GM18498 (cell line): Measurements from ENCODE around the gene ZNF285.
"Not testable (repeated sequence)": the region's sequence is repeated elsewhere in the genome, so short reads cannot be mapped to it uniquely, and the experiment has no call there.

Experiments
- ATAC-seq: cut with Tn5 transposase; IDR thresholded peaks from one replicate; pipeline ENCODE4 v1.9.1; 2021; ENCODE audit warnings: mild to moderate bottlenecking, moderate library complexity; ENCODE audit not compliant: unreplicated experiment

The ZNF285 gene

DNA sequence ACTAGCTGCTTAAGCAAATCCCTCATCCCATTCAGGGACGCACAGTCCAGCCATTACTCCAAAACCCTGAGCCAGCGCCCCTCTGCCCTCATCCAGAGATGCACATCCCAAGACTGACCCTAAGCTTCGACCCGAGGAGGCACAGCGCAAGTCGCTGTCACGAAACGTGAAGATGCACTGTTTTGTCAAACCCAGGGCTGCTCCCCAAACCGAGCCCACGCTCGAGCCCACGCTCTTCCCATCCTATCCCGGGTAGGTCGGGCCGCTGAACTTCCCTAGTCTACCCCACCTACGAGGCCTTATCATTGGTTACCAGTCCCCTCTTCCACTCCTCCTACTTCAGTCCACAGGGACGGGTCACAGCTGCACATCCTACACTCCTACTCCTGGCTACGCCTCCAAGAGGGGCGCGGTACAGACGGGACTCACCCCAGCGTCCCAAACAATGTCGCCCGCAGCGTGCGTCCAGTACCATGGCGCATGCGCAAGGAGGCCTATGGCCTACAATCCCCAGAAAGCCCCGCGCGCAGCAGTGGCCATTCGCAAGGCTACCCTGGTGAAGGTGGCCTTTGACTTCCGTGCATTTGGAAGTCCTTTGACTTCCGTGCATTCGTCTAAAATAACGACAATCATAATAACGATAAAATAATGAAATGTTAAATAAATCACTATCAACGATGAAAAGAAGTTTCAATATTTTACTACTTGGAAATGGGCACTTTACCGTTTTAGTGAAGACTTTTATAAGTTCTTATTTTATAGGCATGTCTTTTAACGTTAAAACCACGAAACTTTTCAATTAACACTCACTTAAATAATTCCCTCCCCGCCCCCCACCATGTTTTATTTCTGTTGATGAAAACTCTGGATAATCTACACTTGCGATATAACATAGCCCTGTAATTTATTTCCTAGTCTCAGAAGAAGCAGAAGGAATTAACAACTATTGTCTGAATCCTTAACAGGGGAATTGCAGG lies at the start of gene ZNF285:
Gene ZNF285 (minus strand): TSS at position 470 of the 977 bp plus-strand sequence. CDS start 4,395 bp downstream, outside the sequence.
- no peak for ATAC-seq

DNA sequence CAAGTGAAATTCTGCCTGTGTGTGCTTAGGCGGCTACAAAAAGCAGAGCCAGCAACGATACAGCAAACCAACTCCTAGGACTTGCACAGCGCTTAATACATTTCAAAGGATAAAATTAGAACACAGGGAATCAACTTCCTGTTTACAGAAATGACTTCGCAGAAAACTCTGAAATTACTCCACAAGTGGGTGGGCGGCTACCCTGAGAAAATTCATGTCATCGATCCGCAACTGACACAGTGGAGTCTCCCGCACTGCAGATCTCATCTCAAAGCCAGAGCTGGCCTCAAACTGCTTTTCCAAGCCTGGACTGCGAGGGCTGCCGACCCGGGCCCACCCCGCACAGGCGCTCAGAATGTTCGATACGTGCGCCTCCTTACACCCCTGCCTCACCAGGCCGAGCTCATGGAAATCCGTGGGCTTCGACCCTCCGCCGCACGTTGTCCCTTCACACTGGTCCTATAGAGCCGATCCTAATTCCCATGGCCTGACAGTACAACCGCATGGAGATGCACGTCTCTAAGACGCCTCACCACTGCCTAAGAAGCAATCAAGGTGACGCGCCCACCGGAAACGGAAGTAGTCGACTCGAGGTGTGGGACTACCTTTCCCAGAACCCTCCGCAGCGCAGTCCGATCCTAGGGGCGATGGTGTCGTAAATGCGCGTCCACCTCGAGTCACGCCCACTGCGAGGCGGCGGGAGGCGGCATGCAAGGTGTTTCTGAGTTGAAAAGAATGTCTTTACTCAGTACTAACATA lies 46.7 kb upstream of the ZNF285 start, which contains the start of gene ZNF229:
Gene ZNF229 (minus strand): TSS at position 557 of the 759 bp plus-strand sequence. CDS start 5,625 bp downstream, outside the sequence.
- ATAC-seq = no peak

DNA sequence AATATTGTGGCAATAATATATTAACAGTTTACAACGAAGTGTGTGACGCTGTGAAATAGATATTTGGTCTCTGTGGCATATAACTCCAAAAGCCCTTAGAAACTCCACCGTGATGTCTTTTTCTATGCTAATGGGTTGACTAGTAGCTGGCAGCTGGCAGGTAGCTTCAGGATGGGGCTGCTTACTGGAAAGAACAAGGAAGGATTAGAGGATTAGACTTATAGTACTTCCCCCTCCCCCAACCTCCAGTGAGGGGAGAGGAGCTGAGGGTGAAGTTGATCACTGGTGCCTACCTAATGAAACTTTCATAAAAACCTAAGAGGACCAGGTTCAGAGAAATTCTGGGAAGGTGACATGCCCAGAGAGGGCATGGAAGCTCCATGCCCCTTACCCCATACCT lies 37.0 kb upstream of the ZNF285 start:
- no peak for ATAC-seq

DNA sequence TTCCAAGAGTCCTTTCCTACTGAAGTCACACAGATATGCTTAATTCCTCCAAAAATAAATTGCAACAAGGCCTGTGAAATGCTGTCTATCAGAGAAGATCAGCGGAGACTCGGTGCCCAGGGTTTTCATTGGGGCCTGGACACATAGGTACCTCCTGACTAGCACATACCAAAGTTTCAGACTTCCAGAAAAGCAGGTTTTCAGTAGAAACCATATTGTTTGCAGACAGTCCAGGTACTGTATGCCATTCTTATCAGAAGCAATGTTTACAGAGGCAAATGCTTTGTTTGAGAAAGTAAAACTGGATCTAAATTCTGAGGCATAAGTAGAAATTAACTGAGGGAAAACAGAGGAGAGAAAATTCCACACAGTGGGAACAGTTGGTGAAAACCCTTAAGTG lies 34.0 kb upstream of the ZNF285 start:
- no peak for ATAC-seq

DNA sequence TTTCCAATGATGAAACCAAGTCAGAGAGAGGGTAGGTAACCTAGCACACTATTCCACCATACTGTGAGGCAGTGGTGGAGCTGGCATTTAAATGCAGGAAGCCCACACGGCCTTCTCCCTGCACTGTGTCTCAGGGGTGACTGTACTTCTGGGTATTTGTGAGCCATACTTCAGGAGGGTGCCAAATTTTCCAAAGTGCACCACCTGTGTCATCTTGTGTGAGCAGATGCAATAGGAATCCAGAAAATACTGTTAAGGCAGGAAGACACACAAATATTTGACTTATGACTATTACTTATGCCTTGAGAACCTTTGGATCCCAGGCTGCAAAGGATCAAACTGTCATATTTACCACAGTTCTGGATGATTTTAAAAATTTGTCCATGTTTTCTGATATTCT lies 29.5 kb upstream of the ZNF285 start:
- no peak for ATAC-seq

DNA sequence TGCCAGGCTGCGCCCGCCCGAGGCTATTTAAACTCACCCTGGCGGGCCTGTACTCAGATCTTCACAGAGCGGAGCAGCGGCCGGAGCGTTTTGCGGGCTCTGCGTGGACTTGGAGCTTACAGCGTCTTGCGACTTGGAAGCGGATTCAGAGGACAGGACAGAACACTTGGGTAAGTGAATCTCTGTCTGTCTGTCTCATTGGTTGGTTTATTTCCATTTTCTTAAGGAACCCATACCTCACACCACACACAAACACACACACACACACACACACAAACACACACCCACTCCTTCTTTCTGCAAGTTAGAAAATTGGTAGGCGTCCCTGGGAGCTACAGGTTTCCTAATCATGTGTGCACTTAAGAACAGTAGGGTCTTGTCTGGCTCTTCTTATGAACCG lies 14.1 kb upstream of the ZNF285 start:
- ATAC-seq = not testable (repeated sequence)

DNA sequence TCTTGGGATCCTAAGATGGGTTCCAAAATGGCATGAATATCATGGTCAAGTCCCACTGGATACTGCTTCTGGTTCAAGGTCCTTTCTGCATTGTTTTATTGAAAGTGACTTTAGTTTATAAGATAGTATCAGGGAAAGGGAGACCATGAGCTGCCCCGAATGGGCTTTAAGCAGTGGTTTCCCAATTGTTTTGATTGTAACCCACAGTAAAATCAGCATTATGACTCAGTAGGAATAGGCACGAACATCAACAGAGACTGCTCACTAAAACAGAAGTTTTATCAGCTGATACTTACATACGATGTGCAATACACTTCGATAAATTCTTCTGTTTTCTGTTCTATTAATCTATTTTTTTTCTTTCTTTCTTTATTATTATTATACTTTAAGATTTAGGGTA lies 12.1 kb downstream of the ZNF285 start:
- not testable (repeated sequence) for ATAC-seq

DNA sequence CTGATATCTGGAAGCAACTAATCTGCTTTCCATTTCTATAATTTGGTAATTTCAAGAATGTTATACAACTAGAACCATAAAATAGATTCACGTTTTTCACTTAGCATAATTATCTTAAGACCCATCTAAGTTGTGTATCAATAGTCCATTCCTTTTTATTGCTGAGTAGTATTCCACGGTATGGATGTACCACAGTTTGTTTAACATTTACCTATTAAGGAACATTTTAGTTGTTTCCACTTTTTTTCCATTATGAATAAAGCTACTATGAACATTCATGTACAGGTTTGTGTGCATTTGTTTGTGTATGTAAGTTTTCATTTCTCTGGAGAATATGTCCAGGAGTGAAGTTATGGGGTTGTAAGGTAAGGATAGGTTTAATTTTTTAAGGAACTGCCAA lies 26.6 kb downstream of the ZNF285 start:
- ATAC-seq = no peak

DNA sequence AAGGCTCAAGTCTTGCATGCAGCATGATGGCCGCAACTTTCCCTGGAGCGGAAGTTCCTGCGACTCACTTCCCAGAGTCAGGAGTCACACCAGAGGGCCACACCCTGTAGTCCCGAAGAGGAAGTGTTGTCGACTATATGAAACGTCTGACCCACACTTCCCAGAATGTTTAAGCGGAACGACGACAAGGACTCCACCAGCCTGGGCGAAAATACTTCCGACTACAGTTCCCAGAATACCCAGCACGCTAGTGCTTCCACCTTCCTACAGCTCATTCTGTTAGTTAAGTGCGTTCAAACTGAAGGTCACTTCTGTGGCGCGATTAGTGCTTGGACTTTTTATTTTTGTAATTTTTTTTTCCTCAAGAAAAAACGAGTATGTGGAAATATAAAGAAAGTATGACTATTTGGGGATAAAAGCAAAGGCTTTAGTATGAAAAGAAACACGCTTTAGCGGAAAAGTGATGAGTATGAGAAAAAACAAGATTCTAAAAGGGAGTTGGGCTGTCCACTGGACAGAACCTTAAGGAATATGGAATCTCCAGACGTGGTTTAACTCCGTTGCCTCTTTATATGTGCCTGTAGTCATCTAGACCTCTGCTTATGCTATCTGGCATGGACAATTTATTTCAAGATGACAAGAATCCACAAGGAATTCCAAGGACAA lies 29.5 kb downstream of the ZNF285 start:
- ATAC-seq = no peak

DNA sequence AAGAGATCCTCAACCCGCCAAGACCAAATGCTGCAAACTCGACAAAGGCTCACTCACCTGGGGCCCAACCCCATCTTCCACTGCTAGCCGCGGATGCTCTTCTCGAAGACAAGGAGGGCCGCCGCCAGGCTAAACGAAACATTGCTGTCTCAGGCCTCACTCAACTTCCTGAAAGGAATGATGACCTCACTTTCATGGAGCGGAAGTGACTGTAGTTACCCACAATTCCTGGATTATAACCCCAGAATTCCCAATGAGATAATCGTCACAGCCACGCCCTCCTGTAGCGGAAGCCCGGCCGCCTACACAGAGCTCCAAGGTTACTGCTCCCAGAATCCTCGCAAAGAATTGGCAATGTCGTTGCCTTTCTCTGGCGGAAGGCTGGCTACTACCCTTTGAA lies 34.4 kb downstream of the ZNF285 start:
- no peak for ATAC-seq

DNA sequence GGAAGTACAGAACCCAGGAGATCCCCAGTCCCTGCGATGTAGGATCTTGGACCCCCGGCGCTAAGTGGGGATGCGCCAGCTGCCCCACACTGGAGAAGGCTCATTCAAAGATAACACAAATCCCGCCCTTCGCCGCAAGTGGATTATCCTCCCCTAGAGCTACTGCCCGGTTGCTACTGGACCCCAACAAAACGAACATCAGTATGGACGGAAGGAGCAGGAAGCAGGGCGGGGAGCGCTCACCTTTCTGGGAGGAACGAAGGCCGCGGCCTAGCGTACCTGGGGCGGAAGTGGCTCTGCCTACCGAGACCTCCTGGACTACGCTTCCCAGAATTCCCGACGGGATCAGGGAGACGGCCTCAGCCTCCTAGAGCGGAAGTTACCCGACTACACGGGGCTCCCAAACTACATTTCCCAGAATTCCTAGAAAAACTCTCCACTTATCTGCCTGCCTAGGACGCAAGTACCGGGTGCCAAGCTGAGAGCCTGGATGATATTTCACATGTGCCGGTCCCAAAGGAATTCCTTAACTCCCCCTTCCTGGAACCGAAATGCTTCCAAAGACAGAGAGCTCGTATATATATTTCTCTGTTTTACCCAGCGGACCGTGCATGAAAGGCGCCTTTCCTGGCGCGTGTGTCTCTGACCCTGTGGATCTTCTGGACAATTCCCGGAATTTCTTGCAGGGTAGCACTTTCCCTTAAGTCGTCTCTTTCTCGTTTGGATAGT lies 44.9 kb downstream of the ZNF285 start, which contains the start of gene ZNF112:
Gene ZNF112 (minus strand): TSS at position 298 of the 729 bp plus-strand sequence. CDS start 16,141 bp downstream, outside the sequence.
- no peak for ATAC-seq

DNA sequence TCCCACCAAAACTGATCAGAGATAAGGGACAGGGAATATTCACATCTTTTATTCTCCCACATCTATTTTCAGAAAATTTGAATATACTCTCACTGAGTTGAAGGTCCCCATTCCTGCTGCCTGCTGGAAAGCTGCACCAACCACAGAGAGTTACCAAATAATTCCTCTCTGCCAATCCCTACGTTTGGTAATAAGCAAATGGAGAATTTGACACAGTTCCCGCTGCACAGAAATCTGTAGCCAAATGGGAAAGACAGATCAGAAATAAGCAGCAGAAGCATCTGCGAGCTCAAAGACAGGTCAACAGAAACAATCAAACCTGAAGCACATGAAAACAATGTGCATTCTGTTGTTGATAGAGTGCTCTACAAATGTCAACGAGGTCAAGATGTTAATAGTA lies 54.9 kb downstream of the ZNF285 start:
- no peak for ATAC-seq

DNA sequence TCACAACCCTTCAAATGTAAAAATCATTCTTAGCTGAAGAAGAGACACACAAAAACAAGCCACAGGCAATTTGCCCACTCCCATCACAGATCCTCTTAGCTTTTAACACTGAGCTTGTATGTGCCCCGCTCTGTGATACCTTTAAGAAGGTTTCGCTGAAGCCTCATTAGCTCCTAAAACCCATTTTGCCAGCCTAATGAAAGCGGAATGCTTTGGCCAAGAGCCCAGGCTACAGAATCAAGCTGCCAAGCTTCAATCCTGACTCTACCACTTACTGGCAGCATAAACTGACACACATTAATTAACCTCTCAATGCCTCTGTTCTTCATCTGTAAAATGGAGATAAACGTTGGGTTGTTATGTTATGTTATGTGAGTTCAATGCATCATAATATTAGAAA lies 55.4 kb downstream of the ZNF285 start:
- no peak for ATAC-seq

DNA sequence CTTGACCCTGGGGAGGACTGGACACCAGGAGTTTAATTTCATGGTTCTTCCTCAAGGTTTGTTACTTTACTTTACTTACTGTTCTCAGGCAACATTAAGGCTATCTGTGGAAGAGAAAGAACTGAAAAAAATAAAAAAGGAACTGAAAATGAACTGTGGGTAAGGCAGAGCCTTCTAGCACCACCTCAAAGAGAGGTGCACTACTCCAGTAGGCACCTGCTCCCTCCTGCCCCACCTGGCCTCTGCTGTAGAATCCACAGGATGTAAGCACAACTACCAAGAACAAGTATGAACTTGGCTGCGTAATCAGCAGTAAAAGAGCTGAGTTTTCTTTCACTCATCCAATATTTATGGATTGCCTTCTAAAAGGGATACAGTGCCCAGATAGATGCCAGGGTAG lies 57.2 kb downstream of the ZNF285 start:
- ATAC-seq = no peak

DNA sequence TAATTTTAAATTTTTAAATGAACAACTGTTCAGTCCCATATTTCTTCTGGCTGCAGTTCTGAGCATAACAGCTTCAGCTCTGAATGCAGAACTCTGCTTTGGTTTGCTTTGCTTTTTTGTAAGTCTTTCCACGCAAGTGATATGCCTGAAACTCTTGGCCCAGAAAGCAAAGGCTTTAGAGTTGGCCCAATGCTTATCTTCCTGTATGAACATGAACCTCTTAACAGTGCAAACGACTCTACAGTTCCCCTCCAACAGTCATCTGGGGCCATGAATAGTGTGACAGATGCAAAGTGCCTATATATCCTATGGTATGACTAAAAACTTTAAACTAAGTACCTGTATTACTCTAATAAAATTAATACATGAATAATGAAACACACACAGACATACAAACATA lies 59.6 kb downstream of the ZNF285 start:
- no peak for ATAC-seq

DNA sequence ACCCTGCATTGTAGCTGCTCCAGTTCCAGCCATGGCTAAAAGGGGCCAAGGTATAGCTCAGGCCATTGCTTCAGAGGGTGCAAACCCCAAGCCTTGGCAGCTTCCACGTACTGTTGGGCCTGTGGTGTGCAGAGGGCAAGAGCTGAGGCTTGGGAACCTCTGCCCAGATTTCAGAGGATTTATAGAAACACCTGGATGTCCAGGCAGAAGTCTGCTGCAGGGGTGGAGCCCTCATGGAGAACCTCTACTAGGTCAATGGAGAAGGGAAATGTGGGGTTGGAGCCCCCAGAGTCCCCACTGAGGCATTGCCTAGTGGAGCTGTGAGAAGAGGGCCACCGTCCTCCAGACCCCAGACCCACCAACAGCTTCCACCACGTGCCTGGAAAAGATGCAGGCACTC lies 66.8 kb downstream of the ZNF285 start:
- ATAC-seq = not testable (repeated sequence)
